Neural cell (in vitro differentiated cells): ENCODE results near the gene KIRREL3.

Experiments used
- EP300 ChIP-seq: fragments of 450-650 bp; conservative IDR thresholded peaks from 2 replicates; pipeline ENCODE4 v1.6.1; 2014; ENCODE audit warnings: antibody characterized with exemption, mild to moderate bottlenecking, moderate library complexity; ENCODE audit not compliant: poor library complexity, severe bottlenecking
- EZH2 ChIP-seq: fragments of 200-600, 300-800 bp; shearing (Covaris generic), sonication (generic); IDR thresholded peaks from 2 replicates; pipeline ENCODE4 v1.6.1; 2014; ENCODE audit warnings: antibody characterized with exemption, low read length, borderline replicate concordance, mild to moderate bottlenecking; ENCODE audit not compliant: insufficient read depth, poor library complexity, severe bottlenecking
- MXI1 ChIP-seq: fragments of 450-650 bp; conservative IDR thresholded peaks from 2 replicates; pipeline ENCODE4 v1.6.1; 2014; ENCODE audit warnings: antibody characterized with exemption, mild to moderate bottlenecking; ENCODE audit not compliant: poor library complexity, severe bottlenecking
- POLR2AphosphoS5 ChIP-seq: IDR thresholded peaks from 2 replicates; pipeline ENCODE4 v1.6.1; 2012
- RAD21 ChIP-seq: fragments of 450-650 bp; conservative IDR thresholded peaks from 2 replicates; pipeline ENCODE4 v1.6.1; 2014; ENCODE audit warnings: antibody characterized with exemption, mild to moderate bottlenecking, moderate library complexity
- TAF1 ChIP-seq: IDR thresholded peaks from 2 replicates; pipeline ENCODE4 v1.6.1; 2012; ENCODE audit warnings: low read depth
- TF ChIP-seq, protein P1 (sequence below): fragments of 450-650 bp; IDR thresholded peaks from 2 replicates; pipeline ENCODE4 v1.5.1; 2014; ENCODE audit warnings: antibody characterized with exemption, mild to moderate bottlenecking, moderate library complexity; ENCODE audit not compliant: poor library complexity, severe bottlenecking
- TF ChIP-seq, protein P2 (sequence below): IDR thresholded peaks from 2 replicates; pipeline ENCODE4 v1.6.1; 2012; ENCODE audit warnings: borderline replicate concordance

DNA sequence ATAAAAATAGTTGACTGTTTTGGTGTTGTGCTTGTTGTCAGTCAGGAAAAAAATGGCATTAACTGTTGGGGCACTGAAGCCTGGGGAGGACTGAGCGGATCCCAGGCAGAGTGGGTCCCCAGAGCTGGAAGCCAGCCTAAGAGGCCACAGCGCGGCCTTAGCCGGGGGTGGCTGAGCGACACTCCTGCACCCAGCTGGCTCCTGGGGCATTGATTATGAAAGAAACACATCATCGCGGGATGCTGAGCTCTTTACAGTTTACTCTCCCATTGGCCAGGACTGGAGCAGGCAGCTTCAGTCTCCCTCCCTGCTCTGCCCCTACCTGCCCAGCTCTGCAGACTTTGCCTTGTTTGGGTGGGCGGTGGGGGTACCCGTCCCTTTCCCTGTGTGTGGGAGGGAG is 523.6 kb downstream of the KIRREL3 start:
- TF ChIP-seq, protein P1, sequence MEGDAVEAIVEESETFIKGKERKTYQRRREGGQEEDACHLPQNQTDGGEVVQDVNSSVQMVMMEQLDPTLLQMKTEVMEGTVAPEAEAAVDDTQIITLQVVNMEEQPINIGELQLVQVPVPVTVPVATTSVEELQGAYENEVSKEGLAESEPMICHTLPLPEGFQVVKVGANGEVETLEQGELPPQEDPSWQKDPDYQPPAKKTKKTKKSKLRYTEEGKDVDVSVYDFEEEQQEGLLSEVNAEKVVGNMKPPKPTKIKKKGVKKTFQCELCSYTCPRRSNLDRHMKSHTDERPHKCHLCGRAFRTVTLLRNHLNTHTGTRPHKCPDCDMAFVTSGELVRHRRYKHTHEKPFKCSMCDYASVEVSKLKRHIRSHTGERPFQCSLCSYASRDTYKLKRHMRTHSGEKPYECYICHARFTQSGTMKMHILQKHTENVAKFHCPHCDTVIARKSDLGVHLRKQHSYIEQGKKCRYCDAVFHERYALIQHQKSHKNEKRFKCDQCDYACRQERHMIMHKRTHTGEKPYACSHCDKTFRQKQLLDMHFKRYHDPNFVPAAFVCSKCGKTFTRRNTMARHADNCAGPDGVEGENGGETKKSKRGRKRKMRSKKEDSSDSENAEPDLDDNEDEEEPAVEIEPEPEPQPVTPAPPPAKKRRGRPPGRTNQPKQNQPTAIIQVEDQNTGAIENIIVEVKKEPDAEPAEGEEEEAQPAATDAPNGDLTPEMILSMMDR, result no peak
- TF ChIP-seq, protein P2, sequence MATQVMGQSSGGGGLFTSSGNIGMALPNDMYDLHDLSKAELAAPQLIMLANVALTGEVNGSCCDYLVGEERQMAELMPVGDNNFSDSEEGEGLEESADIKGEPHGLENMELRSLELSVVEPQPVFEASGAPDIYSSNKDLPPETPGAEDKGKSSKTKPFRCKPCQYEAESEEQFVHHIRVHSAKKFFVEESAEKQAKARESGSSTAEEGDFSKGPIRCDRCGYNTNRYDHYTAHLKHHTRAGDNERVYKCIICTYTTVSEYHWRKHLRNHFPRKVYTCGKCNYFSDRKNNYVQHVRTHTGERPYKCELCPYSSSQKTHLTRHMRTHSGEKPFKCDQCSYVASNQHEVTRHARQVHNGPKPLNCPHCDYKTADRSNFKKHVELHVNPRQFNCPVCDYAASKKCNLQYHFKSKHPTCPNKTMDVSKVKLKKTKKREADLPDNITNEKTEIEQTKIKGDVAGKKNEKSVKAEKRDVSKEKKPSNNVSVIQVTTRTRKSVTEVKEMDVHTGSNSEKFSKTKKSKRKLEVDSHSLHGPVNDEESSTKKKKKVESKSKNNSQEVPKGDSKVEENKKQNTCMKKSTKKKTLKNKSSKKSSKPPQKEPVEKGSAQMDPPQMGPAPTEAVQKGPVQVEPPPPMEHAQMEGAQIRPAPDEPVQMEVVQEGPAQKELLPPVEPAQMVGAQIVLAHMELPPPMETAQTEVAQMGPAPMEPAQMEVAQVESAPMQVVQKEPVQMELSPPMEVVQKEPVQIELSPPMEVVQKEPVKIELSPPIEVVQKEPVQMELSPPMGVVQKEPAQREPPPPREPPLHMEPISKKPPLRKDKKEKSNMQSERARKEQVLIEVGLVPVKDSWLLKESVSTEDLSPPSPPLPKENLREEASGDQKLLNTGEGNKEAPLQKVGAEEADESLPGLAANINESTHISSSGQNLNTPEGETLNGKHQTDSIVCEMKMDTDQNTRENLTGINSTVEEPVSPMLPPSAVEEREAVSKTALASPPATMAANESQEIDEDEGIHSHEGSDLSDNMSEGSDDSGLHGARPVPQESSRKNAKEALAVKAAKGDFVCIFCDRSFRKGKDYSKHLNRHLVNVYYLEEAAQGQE, result no peak
- TF ChIP-seq EZH2, result no peak
- TF ChIP-seq TAF1, result no peak
- no peak for TF ChIP-seq RAD21
- no peak for TF ChIP-seq POLR2AphosphoS5
- TF ChIP-seq EP300, result no peak
- TF ChIP-seq MXI1, result no peak
